HG03060 (cell line): Measurements from ENCODE around the gene CBX7.

Experiments
- ATAC-seq: cut with Tn5 transposase; IDR thresholded peaks from one replicate; pipeline ENCODE4 v1.9.1; 2021; ENCODE audit warnings: low read depth, moderate number of reproducible peaks; ENCODE audit not compliant: unreplicated experiment

The CBX7 gene

GRCh38 chr22:39094717-39095389 is 57.6 kb downstream of the CBX7 start:
- no peak for ATAC-seq

GRCh38 chr22:39092111-39092862 is 60.2 kb downstream of the CBX7 start:
- no peak for ATAC-seq

GRCh38 chr22:39091126-39092081 is 61.1 kb downstream of the CBX7 start:
- ATAC-seq: no peak

GRCh38 chr22:39090426-39091064 is 61.9 kb downstream of the CBX7 start:
- ATAC-seq: no peak

GRCh38 chr22:39089928-39090327 is 62.6 kb downstream of the CBX7 start:
- no peak for ATAC-seq

- no peak for ATAC-seq
Measured at GRCh38 chr22:39088685-39089032, 63.8 kb downstream of the CBX7 start.

- ATAC-seq: no peak
Measured at GRCh38 chr22:39087881-39088684, 64.4 kb downstream of the CBX7 start.

- no peak for ATAC-seq
Measured at GRCh38 chr22:39087098-39087497, 65.4 kb downstream of the CBX7 start.

GRCh38 chr22:39084666-39085065 is 67.8 kb downstream of the CBX7 start:
- no peak for ATAC-seq

- no peak for ATAC-seq
Measured at GRCh38 chr22:39083212-39084165, 69.0 kb downstream of the CBX7 start.

- no peak for ATAC-seq
Measured at GRCh38 chr22:39081598-39081997, 70.9 kb downstream of the CBX7 start.

GRCh38 chr22:39081016-39081415 is 71.5 kb downstream of the CBX7 start:
- no peak for ATAC-seq
